GM20000 (cell line): ENCODE measurements around the gene CFAP61.

ENCODE experiments used
- DNase-seq: peaks from one replicate; pipeline ENCODE4 v3.0.0; 2012; ENCODE audit warnings: low spot score
- CTCF ChIP-seq: IDR thresholded peaks from 2 replicates; pipeline ENCODE4 v1.5.1; 2012; ENCODE audit warnings: mild to moderate bottlenecking, control low read depth; ENCODE audit errors: extremely low read depth, missing control alignments

Gene CFAP61

GRCh38 chr20:20399531-20400500 lies 347.5 kb downstream of the CFAP61 start:
- no peak for TF ChIP-seq CTCF
- no peak for DNase-seq

GRCh38 chr20:20401991-20402390 lies 349.7 kb downstream of the CFAP61 start:
- no peak for TF ChIP-seq CTCF
- DNase-seq: no peak

- DNase-seq: no peak
- no peak for TF ChIP-seq CTCF
Measured at GRCh38 chr20:20404633-20405032, 352.3 kb downstream of the CFAP61 start.

GRCh38 chr20:20405623-20406022 lies 353.3 kb downstream of the CFAP61 start:
- TF ChIP-seq CTCF: no peak
- DNase-seq: no peak

- DNase-seq: no peak
- no peak for TF ChIP-seq CTCF
Measured at GRCh38 chr20:20406306-20406705, 354.0 kb downstream of the CFAP61 start.

GRCh38 chr20:20407891-20408805 lies 355.8 kb downstream of the CFAP61 start:
- DNase-seq: no peak
- TF ChIP-seq CTCF: no peak

GRCh38 chr20:20409331-20409730 lies 357.0 kb downstream of the CFAP61 start:
- no peak for TF ChIP-seq CTCF
- DNase-seq: no peak
